Fibroblast of skin of right biceps (primary cell): ENCODE data around the gene TNFRSF13B.
"Not testable (repeated sequence)": the region's sequence is repeated elsewhere in the genome, so short reads cannot be mapped to it uniquely, and the experiment has no call there.

Experiments used
- DNase-seq: peaks from one replicate; pipeline ENCODE4 v3.0.0-alpha.2; 2013

TNFRSF13B gene

GRCh38 chr17:16971458-16972338, at the start of gene TNFRSF13B:
TNFRSF13B (minus strand) TSS chr17:16972118; CDS start chr17:16972075, 43 bp downstream.
- no peak for DNase-seq

- no peak for DNase-seq
Measured at GRCh38 chr17:17021194-17021863, 49.4 kb upstream of the TNFRSF13B start.

- DNase-seq: no peak
Measured at GRCh38 chr17:17020821-17021193, 48.9 kb upstream of the TNFRSF13B start.

GRCh38 chr17:17019891-17020456, 48.1 kb upstream of the TNFRSF13B start:
- DNase-seq: no peak

DNA sequence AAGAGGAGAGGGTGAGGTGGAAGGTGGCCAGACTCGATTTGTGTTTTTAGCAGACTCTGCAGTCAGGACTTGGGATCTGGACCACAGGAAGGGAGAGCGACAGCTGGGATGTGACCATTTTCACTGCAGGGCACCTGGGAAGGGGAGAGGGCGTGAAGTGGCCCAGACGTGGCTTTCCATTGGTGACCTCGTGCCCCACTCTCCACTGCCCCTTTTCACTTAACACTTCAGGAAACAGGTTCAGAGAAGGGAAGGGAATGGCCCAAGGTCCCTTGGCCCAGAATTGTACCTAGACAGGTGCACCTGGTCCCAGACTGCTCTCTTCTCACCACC, 47.5 kb upstream of the TNFRSF13B start:
- DNase-seq: no peak

- DNase-seq: no peak
Measured at GRCh38 chr17:17018612-17019429, 46.9 kb upstream of the TNFRSF13B start.

DNA sequence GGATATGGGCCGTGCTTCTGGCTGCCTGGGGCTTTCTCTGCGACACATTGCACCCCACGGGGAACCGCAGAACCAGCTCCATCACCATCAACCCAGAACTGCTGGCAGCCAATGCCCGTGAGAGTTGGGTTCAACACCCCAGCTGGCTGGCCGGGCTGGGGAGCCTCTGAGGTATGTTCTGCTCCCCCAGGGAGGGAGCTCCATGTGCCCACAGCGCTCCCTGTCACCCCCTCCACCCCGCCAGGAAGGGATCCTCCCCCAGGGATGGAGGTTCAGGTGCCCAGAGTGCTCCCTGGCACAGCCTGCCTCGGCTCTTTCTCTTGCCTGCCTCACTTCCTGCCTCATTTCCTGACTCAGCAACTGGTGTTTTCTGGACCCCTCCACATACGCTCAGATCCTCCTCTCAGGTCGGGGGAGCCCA, 46.1 kb upstream of the TNFRSF13B start:
- no peak for DNase-seq

- no peak for DNase-seq
Measured at GRCh38 chr17:17017343-17018014, 45.6 kb upstream of the TNFRSF13B start.

DNA sequence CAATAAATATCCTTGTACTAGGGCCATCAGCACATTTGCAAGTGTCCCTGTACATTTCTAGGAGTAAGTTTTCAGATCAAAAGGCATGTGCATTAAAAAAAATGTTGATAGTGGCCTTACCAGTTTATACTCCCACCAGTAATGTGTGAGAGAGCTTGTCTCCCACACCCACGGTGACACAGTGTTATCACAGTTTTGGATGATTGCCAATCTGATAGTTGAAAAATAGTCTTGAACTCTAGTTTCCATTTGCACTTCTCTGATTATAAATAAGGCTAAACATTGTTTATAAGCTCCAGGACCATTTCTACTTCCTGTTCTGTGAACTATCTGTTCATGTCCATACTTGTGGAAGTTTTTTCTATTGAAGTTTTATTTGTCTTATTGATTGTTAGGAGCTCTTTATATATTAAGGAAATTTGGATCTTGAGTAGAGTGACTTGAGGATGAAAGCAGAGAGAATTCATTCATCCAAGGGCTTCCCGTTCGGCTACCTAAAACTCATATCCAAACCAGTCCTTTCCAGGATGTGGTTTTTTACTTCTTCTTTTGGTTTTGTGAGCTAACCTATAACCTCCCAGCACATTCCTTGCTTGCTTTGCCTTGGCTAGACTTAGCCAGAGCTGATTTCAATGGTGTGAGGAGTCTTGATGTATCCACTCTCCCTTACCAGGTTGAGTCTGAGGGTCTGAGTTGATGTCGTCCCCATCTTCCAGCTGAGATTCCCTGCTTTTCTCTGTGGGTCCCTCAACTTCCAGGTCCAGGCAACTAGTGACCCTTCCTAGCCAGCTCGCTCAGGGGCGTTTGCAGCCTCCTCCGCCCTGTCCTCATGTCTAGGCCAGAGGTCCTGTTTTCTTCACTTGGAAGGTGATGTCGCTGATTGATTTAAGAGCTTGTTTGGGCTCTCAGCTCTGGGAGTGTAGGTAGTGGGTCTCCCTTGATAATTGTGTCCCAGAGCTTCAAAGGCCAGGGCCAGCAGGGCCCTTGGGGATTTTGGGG, 44.6 kb upstream of the TNFRSF13B start:
- not testable (repeated sequence) for DNase-seq

DNA sequence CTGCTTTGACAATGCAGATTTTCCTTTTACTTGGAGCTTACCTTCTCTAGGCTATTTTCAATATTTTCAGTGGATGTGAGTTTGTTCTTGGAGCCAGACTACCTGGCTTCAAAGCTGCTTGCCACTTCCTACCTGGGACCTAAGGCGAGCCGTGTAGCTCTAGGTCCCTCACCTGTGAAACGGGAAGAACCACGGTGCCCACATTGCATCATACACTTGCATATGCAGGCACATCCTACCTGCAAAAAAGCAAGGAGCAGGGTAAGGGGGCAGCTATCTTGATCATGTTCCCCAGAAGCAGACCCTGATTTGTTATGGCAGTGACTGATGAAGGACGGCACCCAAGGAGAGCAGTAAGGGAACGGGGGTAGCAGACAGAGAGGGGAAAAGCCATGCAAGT, 43.3 kb upstream of the TNFRSF13B start:
- no peak for DNase-seq

GRCh38 chr17:17014748-17015124, 42.8 kb upstream of the TNFRSF13B start:
- DNase-seq: peak; percentile 39

GRCh38 chr17:17013828-17014747, 42.2 kb upstream of the TNFRSF13B start:
- DNase-seq: not testable (repeated sequence)

- peak; percentile 96 for DNase-seq
Measured at GRCh38 chr17:17011043-17011907, 39.4 kb upstream of the TNFRSF13B start.

DNA sequence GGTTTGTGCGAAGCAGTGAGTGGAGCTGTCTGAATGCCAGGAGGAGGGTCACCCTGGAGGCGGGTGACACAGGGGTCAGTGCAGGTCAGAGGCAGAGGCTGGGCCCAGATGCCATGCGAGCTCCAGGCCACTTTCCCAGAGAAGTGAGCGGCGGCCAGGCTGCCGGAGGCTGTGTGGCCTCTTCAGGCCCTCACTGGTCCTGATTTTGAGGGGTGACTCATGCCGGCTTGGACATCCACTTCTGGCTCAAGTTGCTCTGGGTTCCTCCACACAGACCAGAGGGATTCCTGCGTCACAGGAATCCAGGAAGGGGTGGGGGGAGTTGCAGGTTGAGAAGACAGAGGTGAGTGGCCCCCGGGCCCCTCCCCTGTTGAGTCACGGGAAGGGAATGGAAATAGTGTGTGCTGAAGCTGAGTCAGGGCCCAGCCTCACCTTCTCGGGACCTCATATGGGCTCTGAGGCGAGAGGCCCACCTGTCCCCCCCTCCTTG, 38.7 kb upstream of the TNFRSF13B start:
- DNase-seq: not testable (repeated sequence)

- DNase-seq: not testable (repeated sequence)
Measured at GRCh38 chr17:17009972-17010371, 38.1 kb upstream of the TNFRSF13B start.

- DNase-seq: not testable (repeated sequence)
Measured at GRCh38 chr17:17008621-17009397, 36.9 kb upstream of the TNFRSF13B start.

GRCh38 chr17:17007891-17008290, 36.0 kb upstream of the TNFRSF13B start:
- not testable (repeated sequence) for DNase-seq
